Epithelial cell of esophagus (primary cell): ENCODE results near the gene AEBP1.
A peak's percentile ranks its signal among the peaks of the same experiment; 100 is the strongest.

Experiments
- DNase-seq: peaks from one replicate; pipeline ENCODE4 v3.0.0; 2010; ENCODE audit warnings: low read depth
- H3K4me3 ChIP-seq: 2 replicates; pipeline ENCODE4 v1.5.1; 2011; ENCODE audit warnings: mild to moderate bottlenecking, low read length, control low read depth
- TF ChIP-seq, protein P1 (sequence below): IDR thresholded peaks from 2 replicates; pipeline ENCODE4 v1.5.1; 2011; ENCODE audit warnings: low read depth, mild to moderate bottlenecking, low read length, control low read depth, inconsistent platforms; ENCODE audit not compliant: insufficient read depth; ENCODE audit errors: missing control alignments

AEBP1 gene

GRCh38 chr7:44116789-44117666 is 12.9 kb downstream of the AEBP1 start:
- H3K4me3 ChIP-seq = no peak overlapping the region
- TF ChIP-seq, protein P1, sequence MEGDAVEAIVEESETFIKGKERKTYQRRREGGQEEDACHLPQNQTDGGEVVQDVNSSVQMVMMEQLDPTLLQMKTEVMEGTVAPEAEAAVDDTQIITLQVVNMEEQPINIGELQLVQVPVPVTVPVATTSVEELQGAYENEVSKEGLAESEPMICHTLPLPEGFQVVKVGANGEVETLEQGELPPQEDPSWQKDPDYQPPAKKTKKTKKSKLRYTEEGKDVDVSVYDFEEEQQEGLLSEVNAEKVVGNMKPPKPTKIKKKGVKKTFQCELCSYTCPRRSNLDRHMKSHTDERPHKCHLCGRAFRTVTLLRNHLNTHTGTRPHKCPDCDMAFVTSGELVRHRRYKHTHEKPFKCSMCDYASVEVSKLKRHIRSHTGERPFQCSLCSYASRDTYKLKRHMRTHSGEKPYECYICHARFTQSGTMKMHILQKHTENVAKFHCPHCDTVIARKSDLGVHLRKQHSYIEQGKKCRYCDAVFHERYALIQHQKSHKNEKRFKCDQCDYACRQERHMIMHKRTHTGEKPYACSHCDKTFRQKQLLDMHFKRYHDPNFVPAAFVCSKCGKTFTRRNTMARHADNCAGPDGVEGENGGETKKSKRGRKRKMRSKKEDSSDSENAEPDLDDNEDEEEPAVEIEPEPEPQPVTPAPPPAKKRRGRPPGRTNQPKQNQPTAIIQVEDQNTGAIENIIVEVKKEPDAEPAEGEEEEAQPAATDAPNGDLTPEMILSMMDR = no peak
- DNase-seq = no peak

GRCh38 chr7:44117801-44118429 is 13.8 kb downstream of the AEBP1 start:
- no peak for DNase-seq
- H3K4me3 ChIP-seq = no peak overlapping the region
- TF ChIP-seq, protein P1 = no peak

DNA sequence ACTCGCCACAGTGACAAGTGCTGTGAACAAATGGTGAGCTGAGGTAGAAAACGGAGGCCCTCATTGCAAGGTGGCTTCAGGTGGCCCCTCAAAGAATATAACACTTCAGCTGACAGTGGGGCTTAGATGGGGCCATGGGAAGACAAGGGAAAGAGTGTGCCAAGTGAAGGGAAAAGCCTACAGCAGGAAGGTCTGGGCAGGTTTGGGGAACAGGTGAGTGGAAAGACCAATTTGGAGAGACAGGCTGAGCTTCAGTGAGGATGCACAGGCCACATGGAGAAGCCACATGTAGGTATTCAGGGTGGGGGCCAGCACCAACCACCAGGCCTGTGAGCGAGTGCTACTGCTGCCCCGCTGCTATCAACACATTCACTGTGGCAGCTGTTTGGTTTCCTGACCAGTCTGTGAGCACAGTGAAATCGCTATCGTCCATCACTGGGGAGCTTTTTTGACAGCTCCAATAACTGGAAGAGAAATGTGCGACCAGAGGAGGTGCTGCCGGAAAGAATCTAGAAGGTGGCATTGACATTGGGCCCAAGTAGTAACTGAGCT is 15.8 kb downstream of the AEBP1 start:
- no peak overlapping the region for H3K4me3 ChIP-seq
- no peak for DNase-seq
- TF ChIP-seq, protein P1 = no peak

- DNase-seq = no peak
- TF ChIP-seq, protein P1 = no peak
- H3K4me3 ChIP-seq = no peak overlapping the region
These were observed 16.2 kb downstream of the AEBP1 start for GRCh38 chr7:44120395-44120794.

DNA sequence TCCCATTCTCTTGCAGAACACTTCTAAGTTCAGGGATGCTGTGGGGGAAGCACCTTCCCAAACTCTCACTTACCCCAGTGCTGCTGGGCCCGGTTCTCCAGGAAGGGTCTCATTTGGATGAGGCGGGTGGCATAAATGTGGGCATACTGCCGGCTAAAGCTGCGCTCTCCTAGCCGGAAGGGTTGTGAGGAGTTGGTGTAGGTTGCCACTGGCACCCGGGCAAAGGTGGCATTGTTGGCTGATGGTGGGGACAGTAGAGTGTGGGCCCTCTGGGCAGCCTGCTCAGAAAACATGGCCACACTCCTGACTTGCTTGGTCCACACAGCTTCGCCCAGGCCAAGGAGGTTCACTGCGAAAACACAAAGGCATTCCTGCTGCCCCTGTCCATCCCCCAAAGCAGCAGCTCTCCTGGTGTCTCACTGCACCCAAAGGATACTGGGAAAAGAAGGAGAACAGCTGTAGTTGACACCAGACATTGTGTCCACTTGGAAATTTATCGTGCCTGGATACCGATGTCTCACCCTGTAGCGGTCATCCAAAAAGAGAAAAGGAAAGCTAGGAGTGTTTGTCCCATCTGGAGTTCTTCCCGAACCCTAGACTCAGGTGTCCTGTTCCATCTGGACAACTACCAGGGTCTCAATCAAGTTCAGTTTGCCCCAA is 17.7 kb downstream of the AEBP1 start:
- DNase-seq = no peak
- peak overlapping the region; percentile 66 for H3K4me3 ChIP-seq
- TF ChIP-seq, protein P1 = no peak

- no peak for DNase-seq
- H3K4me3 ChIP-seq = peak overlapping the region; percentile 66
- TF ChIP-seq, protein P1 = no peak
These were observed 18.4 kb downstream of the AEBP1 start for GRCh38 chr7:44122529-44122928.
